B cell (primary cell): ENCODE data around the gene HMX2.

Experiments used
- CTCF ChIP-seq: fragments of 200-600 bp; IDR thresholded peaks from one replicate; pipeline ENCODE4 v1.8.0; 2022; ENCODE audit warnings: antibody characterized with exemption, mild to moderate bottlenecking
- EZH2 ChIP-seq: IDR thresholded peaks from 2 replicates; pipeline ENCODE4 v1.6.1; 2012; ENCODE audit warnings: borderline replicate concordance, low read depth, mild to moderate bottlenecking, moderate library complexity, low read length; ENCODE audit not compliant: insufficient read depth, poor library complexity, severe bottlenecking

DNA sequence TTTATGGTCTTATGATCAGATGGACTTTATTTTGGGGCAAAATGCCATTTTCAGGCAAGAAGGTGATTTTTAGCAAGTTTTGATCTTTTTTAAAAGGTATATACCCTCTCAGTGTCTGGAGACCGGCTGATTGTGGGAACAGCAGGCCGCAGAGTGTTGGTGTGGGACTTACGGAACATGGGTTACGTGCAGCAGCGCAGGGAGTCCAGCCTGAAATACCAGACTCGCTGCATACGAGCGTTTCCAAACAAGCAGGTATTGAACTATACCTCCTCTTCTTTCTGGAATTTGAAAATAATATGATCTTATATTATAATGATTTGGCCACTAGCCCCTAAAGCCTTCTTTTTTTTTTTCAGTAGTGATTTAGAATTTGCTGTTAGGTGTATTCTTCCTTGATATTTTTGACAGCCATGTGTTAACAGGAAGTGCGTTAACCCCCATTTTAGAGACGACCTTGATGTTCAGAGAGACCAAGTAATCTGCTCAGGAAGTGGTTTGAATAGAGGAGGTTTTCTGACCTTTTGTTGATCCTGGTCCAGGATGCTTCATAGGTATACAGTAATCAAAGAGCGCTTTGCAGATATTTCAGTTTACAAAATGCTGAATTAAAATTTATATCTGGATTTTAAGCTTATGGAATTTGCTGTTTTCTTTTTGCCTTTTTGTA, 12.5 kb downstream of the HMX2 start:
- no peak for TF ChIP-seq EZH2
- TF ChIP-seq CTCF, result no peak
